IPS-NIHi7 (cell line): ENCODE data around the gene RNF150.
"Not testable (repeated sequence)": the region's sequence is repeated elsewhere in the genome, so short reads cannot be mapped to it uniquely, and the experiment has no call there.

ENCODE experiments used
- DNase-seq: peaks from one replicate; pipeline ENCODE4 v3.0.0; 2012; ENCODE audit warnings: mixed read lengths; ENCODE audit errors: extremely low spot score

Gene RNF150

DNA sequence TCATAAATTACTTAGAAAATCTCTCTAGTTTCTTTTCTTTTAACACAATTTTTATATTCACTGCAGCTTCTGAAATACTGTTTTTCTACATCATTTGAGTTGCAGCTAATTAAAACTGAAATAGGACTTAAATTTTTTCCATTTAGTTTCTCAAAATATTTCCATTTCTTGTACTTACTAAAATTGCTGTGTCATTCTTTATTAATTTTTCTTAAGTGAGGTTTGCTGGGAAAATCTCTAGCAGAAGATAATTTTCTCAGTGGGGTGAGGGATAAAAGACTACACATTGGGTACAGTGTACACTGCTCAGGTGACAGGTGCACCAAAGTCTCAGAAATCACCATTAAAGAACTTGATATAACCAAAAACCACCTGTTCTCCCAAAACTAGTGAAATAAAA lies 57.7 kb downstream of the RNF150 start:
- DNase-seq: no peak

DNA sequence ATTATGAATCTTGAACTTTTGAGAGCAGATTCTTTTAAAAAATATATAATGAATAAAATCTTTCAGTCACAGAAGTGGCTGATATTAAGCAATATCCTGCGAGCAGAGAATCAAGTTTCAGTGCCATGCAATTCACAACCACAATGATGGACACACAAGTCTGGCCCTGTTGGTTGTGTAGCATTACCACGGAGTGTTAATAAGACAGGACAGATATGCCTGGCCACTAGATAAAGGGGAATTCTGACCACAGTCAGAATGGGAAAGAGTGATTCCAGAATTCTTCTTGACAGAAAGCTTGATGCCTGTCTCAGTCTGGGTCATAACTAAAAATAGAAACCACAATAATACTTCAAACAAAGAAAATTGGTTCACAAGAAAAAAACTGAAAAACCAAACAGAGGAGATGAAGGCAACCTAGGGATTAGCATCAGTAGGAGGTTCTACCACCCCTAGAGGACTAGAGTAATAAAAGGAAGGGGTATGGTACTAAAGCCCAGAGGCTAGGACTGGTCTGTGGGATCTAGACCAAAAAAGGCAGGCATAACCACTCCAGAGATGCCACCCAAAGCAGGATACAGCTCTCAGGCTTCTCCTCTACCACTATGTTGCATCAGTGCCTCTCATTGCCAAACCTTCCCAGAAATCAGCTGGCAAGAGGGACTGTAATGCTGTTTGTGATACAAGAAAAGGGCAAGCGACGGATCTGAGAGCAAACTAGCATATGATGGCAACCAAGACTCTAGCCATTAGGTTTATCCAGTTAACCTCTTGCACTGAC lies 59.0 kb downstream of the RNF150 start:
- DNase-seq: no peak

DNA sequence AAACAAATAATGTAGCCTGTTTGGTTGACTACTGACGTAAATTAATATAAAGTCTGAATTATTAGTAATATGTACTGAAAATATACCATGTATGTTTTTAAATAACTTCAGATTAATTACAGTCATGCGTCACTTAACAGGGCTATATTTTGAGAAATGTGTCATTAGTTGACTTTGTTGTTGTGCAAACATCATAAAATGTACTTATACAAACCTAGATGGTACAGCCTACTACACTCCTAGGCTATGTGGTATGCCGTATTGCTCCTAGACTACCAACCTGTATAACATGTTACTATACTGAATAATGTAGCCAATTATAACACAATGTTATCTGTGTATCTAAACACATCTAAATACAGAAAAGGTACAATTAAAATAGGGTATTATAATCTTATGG lies 66.6 kb downstream of the RNF150 start:
- DNase-seq: no peak

DNA sequence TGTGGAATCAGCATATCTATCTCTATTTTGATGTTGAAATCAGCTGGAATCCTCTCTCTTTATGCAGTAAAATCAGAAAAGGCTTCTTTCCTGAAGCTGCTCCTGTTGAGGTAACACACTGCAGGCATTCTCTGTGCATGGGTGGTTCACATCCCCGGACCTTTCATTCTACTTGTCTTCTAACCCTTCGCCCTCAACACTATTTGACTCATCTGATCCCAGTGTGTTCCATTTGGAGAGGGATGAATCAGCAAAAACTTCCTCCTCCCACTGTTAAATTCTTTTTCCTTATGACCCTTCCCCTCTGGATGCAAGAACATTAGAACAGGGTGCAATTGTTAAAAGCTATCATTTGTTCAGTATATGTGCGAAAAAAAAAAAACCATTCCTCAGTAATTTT lies 67.4 kb downstream of the RNF150 start:
- no peak for DNase-seq

DNA sequence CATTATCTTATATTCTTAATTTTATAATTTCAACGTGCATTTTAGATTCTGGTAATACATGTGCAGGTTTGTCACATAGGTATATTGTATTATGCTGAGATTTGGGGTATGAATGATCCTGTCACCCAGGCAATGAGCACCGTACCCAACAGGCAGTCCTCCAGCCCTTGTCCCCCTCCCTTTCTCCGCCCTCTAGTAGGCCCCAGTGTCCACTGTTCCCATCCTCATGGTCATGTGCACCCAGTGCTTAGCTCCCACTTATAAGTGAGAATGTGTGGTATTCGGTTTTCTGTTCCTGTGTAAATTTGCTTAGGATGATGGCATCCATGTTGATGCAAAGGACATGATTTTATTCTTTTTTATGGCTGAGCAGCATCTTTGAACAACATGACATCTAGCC lies 70.6 kb downstream of the RNF150 start:
- DNase-seq: no peak

DNA sequence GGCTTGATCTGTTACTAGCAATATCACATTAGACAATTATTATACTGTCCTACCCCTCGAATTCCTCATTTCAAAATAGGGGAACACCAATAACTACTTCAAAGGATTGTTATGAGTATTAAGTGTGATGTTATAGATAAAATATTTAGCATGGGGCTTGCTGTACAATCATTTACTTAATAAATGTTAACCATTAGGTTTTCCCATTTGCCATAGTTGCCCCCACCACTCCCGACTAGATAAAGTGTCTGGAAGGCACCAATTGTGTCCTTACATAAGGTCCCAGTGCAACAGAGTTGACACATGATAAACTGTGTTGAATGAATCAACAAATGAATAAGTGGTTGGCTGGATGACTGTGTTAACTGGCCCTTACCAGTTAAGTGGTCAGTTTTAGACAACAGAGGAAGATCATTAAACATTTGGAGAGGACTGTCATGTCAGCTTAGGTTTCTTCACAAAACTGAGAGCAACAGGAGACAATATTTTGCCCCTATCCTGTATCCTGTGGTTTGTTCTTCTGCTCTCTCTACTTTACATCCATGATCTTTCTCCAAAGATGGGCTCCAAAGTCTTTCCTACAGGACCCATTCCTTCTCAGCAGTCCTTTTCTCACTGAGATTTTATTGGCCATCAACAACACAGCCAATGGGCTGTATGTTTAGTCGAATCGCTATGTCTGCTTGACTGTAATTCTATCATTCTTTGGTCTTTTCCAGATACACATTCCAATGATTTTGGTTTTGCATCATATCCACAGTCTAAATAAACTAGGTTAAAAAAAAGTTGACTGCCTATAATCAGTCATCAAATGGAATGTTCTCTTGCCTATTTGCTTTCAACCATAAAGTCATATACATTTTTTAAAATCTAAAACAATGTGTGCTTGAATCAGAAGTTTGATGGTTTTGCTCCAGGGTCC lies 74.4 kb downstream of the RNF150 start:
- DNase-seq: no peak

DNA sequence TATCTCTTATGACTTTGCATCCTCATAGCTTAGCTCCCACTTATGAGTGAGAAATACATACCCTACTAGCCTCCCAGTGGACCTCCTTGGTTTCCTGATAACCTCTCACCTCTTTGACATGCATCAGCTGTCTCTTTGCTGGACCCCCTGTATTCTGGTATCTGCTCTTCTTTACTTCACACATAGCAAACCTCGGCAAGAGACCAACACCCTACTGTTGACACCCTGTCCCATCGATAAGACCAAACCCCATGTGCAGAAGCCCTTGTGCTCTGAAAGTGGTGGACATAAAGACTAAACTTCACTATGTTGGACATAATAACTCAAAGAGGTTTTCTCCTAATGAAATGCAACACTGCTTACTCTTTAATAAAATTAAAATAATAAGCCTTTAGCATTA lies 75.7 kb downstream of the RNF150 start:
- DNase-seq: no peak

DNA sequence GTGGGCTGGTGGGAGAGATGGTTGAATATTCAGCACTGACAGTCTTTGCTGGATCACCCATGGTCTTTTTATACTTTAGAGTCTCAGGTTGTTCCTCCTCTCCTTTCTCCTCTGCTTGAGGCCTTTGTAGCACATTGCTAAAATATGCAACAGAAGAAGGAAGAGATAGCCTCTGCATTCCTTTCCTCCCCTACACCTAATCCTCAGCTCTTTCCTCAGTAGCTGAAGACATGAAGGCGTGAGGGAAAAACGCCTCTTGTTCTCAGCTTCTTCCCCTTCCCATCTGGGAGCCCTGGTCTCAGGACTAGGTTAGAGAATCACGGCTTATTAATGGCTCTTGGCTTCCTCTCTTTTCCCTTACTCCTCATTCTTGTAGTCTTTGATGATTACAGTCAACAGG lies 76.8 kb downstream of the RNF150 start:
- peak; percentile 27 for DNase-seq

DNA sequence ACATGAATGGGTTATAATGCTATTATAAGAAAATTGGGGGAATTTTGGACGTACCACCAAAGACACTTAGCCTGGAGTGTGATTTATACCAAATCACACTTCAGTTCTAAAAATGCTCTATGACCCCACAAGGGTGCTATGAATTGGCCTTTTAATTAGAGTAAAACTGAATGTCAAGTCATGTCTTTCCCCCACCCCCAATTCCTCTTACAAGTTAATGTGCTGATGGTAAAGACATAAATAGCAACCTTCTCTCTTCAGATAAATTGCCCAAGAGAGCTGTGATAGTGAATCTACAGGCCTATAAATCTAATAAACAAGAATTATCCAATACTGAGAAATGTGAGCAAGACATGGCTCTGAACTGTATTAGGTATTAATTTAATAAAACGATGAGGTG lies 78.8 kb downstream of the RNF150 start:
- no peak for DNase-seq

DNA sequence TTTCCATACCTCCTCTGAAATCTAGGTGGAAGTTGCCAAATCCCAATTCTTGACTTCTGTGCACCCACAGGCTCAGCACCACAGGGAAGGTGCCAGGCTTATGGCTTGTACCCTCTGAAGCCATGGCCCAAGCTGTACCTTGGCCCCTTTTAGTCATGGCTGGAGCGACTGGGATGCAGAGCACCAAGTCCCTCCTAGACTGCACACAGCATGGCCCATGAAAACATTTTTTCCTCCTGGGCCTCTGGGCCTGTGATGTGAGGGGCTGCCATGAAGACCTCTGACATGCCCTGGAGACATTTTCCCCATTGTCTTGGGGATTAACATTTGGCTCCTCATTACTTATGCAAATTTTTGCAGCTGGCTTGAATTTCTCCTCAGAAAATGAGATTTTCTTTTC lies 82.3 kb downstream of the RNF150 start:
- DNase-seq: not testable (repeated sequence)

DNA sequence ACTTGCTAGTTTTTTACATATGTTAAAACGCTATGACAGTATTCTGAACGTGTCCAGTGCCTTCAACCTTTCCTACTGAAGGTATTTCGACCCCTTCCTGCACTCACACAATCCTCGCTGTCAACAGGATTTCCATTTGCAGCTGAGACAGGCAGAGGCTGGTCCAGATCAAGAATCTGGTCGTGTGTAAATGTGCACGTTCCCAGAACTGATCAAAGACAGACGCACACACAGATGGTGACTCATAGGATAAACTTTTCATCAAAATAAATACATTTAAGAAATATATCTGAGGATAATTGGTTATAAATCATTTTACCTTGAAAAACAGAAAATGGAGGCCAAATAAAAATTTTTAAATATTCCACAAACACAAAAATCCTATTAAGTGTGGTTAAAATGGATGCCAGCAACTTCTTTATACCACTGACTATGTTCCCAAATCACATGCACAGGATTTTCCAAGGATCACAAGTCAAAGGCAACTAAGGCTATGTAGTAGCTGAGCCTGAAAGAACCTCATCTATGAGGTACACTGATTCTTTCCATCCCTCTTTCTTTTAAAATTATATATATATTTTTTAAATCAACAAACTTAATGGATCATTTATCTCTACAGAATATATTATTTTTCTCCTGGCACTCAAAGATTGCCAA lies 85.9 kb downstream of the RNF150 start:
- no peak for DNase-seq

DNA sequence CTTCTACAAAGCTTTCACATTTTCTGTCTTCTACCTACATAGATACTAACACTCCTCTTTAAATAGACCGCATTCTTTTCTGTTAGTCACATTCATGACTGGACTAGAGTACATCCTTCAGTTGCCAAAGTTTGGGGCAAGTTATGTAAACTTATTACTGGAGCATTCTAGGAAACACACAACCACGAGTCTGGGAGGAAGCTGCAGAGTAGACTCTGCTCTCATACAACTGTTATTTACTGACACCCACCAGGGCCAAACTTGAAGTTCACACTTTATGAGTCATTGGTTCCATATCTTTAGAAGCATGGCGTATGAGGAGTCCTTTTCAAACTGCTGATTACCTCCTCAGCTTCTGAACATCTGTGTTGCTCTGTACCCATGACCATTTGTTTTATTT lies 87.0 kb downstream of the RNF150 start:
- DNase-seq: no peak

DNA sequence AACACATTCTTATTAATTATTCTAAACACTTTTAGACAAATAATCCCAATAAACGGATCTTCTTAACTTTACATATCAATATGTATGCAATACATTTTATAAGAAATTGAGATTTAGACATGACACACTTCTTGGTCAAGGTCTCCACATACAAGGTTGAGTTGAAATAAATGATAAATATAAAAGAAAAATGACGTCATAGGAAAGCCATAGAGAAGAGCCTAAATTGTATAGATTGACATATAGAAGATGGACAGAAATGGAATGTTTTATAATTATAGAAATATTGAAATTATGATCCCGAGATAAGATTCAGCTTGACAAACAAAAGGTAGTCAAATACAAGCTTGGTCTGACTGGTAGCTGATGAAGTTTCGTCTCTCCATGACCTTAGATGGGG lies 87.4 kb downstream of the RNF150 start:
- DNase-seq: no peak

DNA sequence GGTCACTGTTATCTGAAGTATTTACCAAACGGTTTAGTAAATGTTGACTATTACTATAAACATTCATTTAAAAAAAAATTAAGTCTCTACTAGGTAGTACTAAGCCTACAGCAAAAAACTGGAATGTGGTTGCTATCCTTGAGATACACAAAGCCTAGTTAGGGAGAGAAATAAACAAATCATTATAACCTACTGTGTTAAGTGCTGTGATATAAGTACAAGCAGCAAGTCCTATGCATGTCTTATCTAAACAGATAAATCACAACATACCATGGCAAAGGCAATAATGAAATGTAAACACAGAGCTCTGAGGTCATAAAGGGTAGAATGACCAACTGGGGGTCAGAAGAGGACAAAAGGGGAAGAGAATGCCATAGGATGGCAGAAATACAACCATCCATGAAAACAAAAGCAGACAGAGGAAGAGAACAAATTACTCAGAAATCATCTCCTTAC lies 92.2 kb downstream of the RNF150 start:
- no peak for DNase-seq

DNA sequence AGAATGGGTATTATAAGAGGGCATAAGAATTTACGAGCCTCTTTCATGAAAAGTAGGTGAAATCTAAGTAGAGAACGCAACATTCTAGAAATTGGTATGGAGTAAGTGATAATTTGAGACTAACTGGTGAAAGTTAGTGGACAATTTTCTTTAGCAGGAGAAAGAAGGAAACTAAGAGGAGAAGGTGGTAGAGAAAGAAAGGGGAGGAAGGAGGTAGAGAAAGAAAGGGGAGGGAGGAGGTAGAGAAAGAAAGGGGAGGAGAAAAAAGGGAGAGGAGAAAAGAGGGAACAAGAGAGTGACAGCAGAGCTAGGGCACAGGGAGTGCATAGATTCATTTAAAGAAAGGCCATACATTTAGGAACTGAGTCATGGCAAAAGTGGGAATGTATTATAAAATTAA lies 94.1 kb downstream of the RNF150 start:
- no peak for DNase-seq

DNA sequence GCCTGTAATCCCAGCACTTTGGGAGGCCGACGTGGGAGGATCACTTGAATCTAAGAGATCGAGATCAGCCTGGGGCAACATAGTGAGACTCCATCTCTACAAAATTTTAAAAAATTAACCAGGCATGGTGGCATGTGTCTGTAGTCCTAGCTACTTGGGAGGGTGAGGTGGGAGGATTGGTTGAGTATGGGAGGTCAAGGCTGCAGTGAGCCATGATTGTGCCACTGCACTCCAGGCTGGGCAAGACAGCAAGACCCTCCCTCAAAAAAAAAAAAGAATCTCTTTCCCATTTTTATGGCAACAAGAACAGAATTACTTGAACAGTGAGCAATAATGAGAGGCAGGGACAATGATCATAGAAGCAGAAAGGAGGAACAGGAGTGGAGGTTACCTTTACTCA lies 94.8 kb downstream of the RNF150 start:
- no peak for DNase-seq

DNA sequence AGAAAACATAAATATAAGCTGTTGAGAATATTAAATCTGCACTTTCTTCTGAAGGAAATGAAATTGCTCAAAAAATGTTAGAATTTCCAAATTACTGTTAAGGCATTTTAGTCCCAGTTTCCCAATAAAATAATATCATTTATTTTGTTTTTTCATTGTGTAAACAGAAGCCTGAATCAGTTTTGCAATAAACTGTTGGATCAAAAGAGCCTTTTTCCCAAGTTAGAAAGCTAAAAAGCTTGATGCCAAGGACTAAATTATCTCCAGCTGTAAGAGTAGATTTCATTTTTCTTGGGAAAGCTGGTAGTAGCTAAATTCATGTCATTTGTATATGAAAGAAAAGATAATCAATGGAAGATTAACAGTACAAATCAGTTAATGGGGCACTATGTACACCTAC lies 95.8 kb downstream of the RNF150 start:
- DNase-seq: no peak

DNA sequence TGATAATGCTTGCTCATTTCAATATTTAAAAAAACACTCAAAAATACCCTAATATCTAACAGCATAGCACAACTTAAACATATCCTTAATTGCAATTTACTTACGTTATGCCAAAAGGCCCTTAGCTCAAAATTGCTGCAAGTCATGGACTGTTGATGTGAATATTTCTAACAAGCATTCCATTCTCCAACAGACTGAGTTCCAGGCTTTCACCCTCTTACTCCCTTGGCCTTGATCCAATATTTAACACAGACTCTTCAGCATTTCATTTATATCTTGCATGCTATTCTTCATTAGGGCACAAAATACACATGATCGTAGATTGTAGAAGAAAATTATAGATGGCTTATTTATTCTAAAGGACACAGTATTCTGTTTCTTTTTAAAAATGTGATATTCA lies 96.5 kb downstream of the RNF150 start:
- DNase-seq: no peak

DNA sequence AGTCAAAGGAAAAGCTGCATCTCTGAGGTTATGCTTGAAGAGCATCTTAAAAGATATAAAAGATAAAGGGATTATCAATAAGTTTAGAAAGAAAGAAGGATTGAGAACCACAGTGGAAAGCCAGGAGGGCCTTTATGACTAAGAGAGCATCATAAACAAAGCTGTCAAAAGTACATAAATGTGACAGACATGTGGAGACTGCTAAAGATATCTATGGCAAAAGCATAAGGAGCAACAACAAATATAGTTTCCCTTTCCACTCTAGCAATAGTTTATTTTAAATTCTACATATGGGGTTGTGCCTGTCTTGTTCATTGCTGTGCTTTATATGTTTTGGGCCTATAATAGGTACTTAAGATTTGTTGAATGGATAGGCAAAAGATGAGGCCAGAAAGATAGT lies 97.3 kb downstream of the RNF150 start:
- DNase-seq: no peak

DNA sequence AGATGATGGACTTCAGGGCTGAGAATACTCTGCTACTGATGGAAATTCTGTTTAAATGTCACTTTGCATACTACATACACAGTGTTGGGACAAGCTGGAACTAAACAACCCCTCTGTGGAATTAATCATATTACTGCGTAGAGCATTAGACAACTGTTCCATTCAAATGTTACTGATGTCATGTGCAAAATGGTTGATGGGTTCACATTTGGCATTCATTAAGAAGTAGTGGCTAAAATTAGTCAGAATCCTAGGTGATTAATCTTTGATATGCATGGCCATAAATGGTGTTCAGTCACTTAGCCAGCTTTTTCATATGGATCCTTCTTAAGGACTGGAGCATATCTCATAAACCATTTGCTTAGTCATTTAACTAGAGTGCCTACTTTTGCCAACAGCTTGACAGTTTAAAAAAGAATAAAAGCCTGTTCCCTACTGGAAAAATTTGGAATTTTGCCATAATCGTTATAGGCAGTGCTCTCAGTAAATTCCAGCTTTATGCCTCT lies 105.2 kb downstream of the RNF150 start:
- DNase-seq: no peak

DNA sequence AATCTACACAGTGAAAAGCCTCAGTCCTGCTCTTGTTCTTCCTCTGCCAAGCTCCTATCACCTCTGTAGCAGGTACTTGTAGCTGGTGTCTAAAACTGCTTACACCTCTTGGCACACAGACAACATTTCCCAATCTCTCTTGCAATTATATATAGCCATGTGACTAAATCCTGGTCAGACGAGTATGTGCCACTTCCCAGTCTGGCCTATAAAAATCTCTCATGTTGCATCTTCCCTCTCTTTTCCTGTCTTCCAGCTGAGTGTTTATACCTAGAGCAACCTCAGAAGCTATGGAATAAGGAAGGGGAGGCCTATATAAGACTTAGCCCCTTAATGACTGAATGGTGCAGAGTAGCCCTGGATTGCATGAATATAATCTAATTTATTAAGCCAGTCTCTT lies 105.8 kb downstream of the RNF150 start:
- no peak for DNase-seq

DNA sequence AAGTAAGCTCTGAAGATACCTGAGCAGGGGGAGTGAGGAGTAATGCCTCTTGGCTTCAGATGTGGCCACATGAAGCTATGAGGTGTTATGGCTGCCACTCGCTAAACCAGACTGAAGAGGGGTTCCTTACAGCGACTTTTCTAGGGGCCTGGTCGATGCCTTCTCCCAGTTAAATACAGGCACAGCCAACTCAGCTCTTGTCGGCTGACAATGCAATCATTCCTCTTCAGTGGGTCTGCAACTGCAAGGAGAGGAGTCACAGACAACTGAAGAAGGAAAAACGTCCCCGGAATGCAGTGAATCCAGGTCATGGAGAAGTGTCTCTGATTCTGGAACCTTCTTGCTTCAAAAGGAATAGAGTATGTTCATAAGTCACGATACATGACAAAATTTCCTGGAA lies 106.4 kb downstream of the RNF150 start:
- no peak for DNase-seq
